Gastrocnemius medialis (tissue), 4 donors: ENCODE results near the gene EEF1A2. TPM values are rescaled to one million over a fixed set of nuclear protein-coding genes. Genes with fewer than 3 reads are reported as not detected.
A peak's percentile ranks its signal among the peaks of the same experiment; 100 is the strongest.

Source experiments
- ATAC-seq, 2 donors: fragments of 150-250 bp; one replicate each; pipeline ENCODE4 v1.9.1; 2016
- DNase-seq, 2 donors: peaks; one replicate each; pipeline ENCODE4 v3.0.0-alpha.2; 2019
- H3K27ac ChIP-seq, 4 donors: fragments of 200-600 bp; sonication (generic); 1 replicate in 1 of 4; 2 replicates in 3 of 4; pipeline ENCODE4 v1.5.1; 2016 to 2018; ENCODE audit warnings: mild to moderate bottlenecking in 2 of 4, moderate library complexity in 1 of 4
- H3K27me3 ChIP-seq, 3 donors: fragments of 200-600 bp; sonication (generic) in 2 of 3; 1 replicate in 1 of 3; 2 replicates in 2 of 3; pipeline versions ENCODE4 v1.5.1 to v1.6.0; 2016 to 2019; ENCODE audit warnings: mild to moderate bottlenecking in 1 of 3, moderate library complexity in 1 of 3
- H3K36me3 ChIP-seq, 2 donors: fragments of 200-600 bp; sonication (generic) in 1 of 2; one replicate each; pipeline ENCODE4 v1.5.1; 2017 to 2018
- H3K4me1 ChIP-seq, 2 donors: fragments of 200-600 bp; sonication (generic) in 1 of 2; one replicate each; pipeline ENCODE4 v1.5.1; 2016 to 2017; ENCODE audit warnings: mild to moderate bottlenecking in 2 of 2
- H3K4me3 ChIP-seq, 4 donors: fragments of 200-600 bp; sonication (generic) in 3 of 4; 1 replicate in 1 of 4; 2 replicates in 3 of 4; pipeline ENCODE4 v1.5.1; 2016 to 2019; ENCODE audit warnings: mild to moderate bottlenecking in 2 of 4
- H3K9me3 ChIP-seq, 3 donors: fragments of 200-600 bp; sonication (generic) in 2 of 3; 1 replicate in 1 of 3; 2 replicates in 2 of 3; pipeline ENCODE4 v1.5.1; 2016 to 2019
- POLR2A ChIP-seq, 2 donors: fragments of 450-650 bp; IDR thresholded peaks; one replicate each; pipeline ENCODE4 v1.6.1; 2017; ENCODE audit warnings: antibody characterized with exemption in 2 of 2, mild to moderate bottlenecking in 2 of 2, moderate library complexity in 2 of 2
- in situ Hi-C, 4 donors: fragments of 200-750 bp; cut with MboI; loops; one replicate each; pipeline versions ENCODE4 v1.15.0 to v1.8.0; 2017; ENCODE audit warnings: low sequenced_read_pairs in 4 of 4
- intact Hi-C: fragments of 100-400 bp; cut with DNase I; formaldehyde crosslinking; loops from one replicate; pipeline ENCODE4 v1.15.1; 2023; ENCODE audit warnings: low total_unique reads
- total RNA-seq, 4 donors: library from RNA; depleted of rRNA; stranded (reverse); fragments of >200 nt; gene quantifications; one replicate each; pipeline versions ENCODE4 v1.1.0 to v1.2.3, GENCODE V29; 2016
- TF ChIP-seq, protein P1 (sequence below), 5 experiments: fragments of 450-650 bp in 3 of 5; fragments of 200-600 bp in 2 of 5; sonication (generic) in 2 of 5; IDR thresholded peaks in 4 of 5; conservative IDR thresholded peaks in 1 of 5; 1 replicate in 4 of 5; 2 replicates in 1 of 5; pipeline ENCODE4 v1.5.1; 2016 to 2019; ENCODE audit warnings: antibody characterized with exemption in 5 of 5, mild to moderate bottlenecking in 3 of 5, moderate library complexity in 3 of 5

EEF1A2 gene
- total RNA-seq, 4 donors from 2014 or later = 1,736 to 2,603 (median 2,395) TPM

DNA sequence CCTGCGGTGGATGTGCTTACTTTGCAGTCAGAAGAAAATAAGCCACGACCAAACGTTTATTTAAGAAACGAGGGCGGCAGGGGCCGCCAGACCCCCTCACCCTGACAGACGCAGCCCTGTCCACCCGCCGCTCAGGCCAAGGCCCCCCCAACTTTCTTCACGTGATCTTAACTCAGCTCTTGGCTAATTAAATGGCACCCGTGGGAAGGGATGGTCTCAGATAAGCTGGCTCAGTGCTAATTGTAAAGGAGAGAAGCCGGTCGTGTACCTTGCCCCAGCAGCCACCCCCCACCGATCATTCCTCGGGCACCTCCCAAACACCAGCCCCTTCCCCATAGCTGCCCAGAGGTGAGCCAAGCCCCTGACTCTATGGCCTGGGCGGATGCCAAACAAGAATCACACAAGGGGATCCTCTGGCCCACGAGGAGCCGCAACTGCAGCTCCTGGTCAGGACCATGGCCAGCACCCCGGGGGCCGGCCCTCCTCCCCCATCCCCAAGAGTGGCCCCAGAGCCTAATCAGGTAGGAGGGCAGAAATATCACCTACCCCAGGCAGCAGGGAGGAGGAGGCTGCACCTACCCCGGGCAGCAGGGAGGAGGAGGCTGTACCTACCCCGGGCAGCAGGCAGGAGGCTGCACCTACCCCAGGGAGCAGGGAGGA, 37.6 kb downstream of the EEF1A2 start:
- intact Hi-C loops = no loop called here
- H3K4me3 ChIP-seq = no peak overlapping the region
- H3K27ac ChIP-seq = no peak overlapping the region
- TF ChIP-seq, protein P1, sequence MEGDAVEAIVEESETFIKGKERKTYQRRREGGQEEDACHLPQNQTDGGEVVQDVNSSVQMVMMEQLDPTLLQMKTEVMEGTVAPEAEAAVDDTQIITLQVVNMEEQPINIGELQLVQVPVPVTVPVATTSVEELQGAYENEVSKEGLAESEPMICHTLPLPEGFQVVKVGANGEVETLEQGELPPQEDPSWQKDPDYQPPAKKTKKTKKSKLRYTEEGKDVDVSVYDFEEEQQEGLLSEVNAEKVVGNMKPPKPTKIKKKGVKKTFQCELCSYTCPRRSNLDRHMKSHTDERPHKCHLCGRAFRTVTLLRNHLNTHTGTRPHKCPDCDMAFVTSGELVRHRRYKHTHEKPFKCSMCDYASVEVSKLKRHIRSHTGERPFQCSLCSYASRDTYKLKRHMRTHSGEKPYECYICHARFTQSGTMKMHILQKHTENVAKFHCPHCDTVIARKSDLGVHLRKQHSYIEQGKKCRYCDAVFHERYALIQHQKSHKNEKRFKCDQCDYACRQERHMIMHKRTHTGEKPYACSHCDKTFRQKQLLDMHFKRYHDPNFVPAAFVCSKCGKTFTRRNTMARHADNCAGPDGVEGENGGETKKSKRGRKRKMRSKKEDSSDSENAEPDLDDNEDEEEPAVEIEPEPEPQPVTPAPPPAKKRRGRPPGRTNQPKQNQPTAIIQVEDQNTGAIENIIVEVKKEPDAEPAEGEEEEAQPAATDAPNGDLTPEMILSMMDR (IDR thresholded peaks at IDR 0.05 in 4 of 5, conservative IDR thresholded peaks at IDR 0.05 in 1 of 5) = no peak
- no peak for TF ChIP-seq POLR2A (IDR thresholded peaks at IDR 0.05)
- peaks cover 42 to 60% (median 59%) of the 10 kb centered on the region in 3 donors for H3K27me3 ChIP-seq
- no peaks in the 10 kb centered on the region for H3K4me1 ChIP-seq
- no peaks in the 10 kb centered on the region for H3K36me3 ChIP-seq
- no peak for DNase-seq
- in situ Hi-C loops = no loop called here
- no peak for ATAC-seq
- no peaks in the 10 kb centered on the region for H3K9me3 ChIP-seq

DNA sequence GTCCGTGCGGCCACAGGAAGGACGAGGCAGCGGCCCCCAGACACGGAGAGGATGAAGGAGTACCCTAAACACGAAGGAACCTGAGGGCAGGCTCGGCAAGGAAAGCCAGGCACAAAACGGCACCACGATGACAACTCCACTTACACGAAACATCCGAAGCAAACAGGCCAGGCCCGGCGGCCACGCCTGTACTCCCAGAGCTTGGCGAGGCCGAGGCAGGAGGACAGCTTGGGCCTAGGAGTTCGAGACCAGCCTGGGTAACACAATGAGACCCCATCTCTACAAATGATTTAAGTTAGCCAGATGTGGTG, 39.9 kb downstream of the EEF1A2 start:
- in situ Hi-C loops = no loop called here
- Histone ChIP-seq H3K36me3 (no peaks in the 10 kb centered on the region), H3K4me1 (no peaks in the 10 kb centered on the region), H3K4me3 (no peak overlapping the region), H3K27me3 (peaks cover 52 to 78% (median 77%) of the 10 kb centered on the region in 3 donors), H3K9me3 (no peaks in the 10 kb centered on the region), H3K27ac (no peak overlapping the region)
- ATAC-seq (no peak), DNase-seq (no peak)
- no peak for TF ChIP-seq POLR2A (IDR thresholded peaks at IDR 0.05)
- TF ChIP-seq, protein P1 (IDR thresholded peaks at IDR 0.05 in 4 of 5, conservative IDR thresholded peaks at IDR 0.05 in 1 of 5) = no peak
- intact Hi-C loops = no loop called here

DNA sequence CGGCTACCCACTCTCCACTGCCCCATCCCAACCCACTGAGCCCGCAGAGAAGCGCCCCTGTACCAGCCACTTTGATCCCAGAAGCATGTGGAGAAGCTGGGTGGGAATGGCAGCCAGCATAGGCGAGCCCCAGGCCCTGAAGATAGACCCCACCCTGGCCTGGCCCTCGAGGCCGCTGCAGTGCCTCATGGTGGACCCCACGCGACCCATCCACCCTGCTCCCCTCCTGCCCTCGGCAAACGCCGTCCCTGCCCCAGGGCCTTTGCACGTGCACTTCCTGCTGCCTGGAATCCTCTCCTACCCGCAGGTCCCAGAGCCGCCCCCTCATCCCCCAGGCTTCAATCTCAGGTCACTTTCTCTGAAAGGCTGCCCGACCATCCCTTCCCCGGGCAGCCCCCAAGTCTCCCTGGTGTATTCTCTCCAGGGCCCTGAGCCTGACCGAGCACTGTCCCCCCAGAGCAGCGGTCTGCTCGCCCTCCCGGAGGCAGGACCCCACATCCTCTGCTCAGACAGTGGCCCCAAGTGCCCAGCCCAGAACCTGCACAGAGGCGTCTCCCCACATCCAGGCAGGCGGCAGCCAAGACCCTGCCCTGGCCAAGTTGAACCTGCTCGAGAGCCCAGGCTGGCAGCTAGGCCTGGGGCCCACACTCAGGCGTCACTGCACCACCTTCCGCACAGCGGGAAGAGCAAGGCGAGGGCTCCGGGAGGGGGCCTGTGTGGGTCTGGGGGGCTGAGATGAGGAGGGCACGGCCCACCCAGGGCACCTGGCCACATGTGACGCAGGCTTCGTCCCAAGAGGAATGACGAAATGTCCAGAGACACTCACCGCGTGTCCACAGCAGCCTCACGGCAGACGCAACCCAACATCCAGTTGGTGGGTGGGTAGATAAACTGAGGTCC, 40.5 kb downstream of the EEF1A2 start:
- TF ChIP-seq, protein P1 (IDR thresholded peaks at IDR 0.05 in 4 of 5, conservative IDR thresholded peaks at IDR 0.05 in 1 of 5) = no peak
- no peak for TF ChIP-seq POLR2A (IDR thresholded peaks at IDR 0.05)
- intact Hi-C loops (no loop called here), in situ Hi-C loops (no loop called here)
- DNase-seq = no peak
- H3K36me3 ChIP-seq = no peaks in the 10 kb centered on the region
- H3K9me3 ChIP-seq = no peaks in the 10 kb centered on the region
- H3K27ac ChIP-seq = no peak overlapping the region
- ATAC-seq = no peak
- no peaks in the 10 kb centered on the region for H3K4me1 ChIP-seq
- H3K4me3 ChIP-seq = no peak overlapping the region
- H3K27me3 ChIP-seq = peaks cover 56 to 78% (median 78%) of the 10 kb centered on the region in 3 donors

DNA sequence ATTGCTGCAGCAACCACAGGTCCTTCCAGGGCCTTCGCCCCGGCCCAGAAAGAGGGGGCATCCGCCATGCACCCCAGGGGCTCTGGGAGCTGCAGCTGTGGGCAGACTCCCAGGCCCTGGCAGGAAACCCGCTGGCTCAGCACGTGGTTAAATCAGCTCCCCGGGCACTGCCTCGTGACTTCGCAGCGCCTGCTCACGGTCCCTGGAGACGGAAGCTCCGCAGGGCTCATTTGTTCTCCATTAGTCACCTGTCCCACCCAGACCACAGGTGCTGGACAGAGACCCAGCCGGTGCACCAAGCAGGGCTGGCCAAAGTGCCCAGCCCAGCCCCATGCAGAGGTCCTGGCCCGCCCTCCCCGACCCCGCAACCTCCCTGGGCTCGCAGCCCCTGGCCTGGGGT, 41.1 kb downstream of the EEF1A2 start:
- intact Hi-C loops = no loop called here
- no peak overlapping the region for H3K27ac ChIP-seq
- H3K27me3 ChIP-seq = peaks cover 58 to 81% (median 78%) of the 10 kb centered on the region in 3 donors
- ATAC-seq (peak in 1 of 2 donors; percentile 25), DNase-seq (no peak)
- in situ Hi-C loops = no loop called here
- H3K4me3 ChIP-seq = no peak overlapping the region
- no peak for TF ChIP-seq POLR2A (IDR thresholded peaks at IDR 0.05)
- TF ChIP-seq, protein P1 (IDR thresholded peaks at IDR 0.05 in 4 of 5, conservative IDR thresholded peaks at IDR 0.05 in 1 of 5) = no peak
- no peaks in the 10 kb centered on the region for H3K4me1 ChIP-seq
- H3K9me3 ChIP-seq = no peaks in the 10 kb centered on the region
- H3K36me3 ChIP-seq = no peaks in the 10 kb centered on the region
